ACHN (cell line): ENCODE results near the gene EHD3.

Experiments
- DNase-seq: peaks from one replicate; pipeline ENCODE4 v3.0.0-alpha.2; 2015
- in situ Hi-C: cut with HindIII; loops from 2 replicates; pipeline ENCODE4 v1.10.0; 2017; ENCODE audit warnings: low sequenced_read_pairs, low pct_ligation_motif_present, low pct_unique_long_range_greater_than_20kb

EHD3 gene

DNA sequence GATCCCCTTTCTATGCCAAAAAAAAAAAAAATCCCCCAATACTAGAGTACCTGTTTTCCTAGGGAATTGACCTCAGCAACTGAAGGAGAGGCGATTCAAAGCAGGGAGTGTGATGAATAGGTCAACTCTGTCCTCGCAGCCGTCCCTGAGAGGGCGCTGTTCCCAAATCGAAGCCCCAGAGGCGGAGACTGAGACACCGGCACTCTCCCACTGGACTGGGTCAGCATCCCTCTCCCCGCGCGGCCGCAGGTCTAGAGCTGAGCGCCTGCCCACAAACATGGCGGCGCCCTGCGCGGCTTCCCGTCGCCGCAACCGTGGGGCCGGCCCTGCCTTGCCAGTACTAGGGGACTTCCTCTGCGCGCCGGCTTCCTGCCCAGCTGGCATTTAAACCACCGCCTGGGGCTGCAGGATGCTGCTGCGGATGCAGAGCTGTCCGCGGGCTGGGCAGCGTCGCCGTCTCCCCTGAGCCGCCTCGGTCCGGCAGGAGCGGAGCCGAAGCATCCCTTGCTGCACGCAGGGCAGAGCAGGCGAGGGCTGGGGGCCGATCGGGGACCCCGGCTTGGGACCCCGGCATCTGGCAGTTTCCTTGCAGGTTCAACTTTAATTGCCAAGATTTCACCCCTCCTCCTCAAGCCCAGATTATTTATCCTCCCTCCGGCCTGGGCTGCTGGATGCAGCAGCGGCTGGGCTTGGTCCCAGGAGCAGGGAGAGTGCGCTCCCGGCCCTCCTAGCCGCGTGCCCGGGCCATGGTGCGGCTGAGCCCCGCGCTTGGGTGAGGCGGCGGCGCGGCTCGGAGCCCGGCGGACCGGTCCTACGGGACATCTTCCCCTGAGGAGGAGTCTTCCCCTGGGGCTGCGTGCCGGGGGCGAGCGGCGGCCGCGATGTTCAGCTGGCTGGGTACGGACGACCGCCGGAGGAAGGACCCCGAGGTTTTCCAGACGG lies at the start of gene EHD3:
EHD3 (plus strand) TSS at position 412 of the 942 bp plus-strand sequence; CDS start at position 882, 470 bp downstream.
- in situ Hi-C loops = no loop called here
- peak; percentile 92 for DNase-seq

DNA sequence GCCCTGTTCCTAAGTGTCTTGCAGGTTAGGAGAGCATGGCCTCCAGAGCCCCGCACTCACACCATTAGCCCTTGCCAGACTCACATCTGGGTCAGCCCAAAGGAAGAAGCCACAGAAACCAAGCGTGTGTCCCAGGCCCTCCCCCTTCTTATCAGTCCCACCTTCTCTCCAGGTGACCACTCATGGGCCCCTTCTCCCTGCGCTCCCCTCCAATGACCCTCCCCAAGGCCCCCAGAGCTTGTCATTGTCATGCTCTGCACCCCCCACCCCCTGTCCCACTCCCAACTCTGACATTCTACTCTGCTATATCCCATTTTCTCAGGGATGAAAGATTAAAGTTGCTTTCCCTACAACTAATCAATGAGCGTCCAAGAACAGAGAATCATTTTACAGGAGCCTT lies 46.8 kb upstream of the EHD3 start:
- in situ Hi-C loops = no loop called here
- no peak for DNase-seq

DNA sequence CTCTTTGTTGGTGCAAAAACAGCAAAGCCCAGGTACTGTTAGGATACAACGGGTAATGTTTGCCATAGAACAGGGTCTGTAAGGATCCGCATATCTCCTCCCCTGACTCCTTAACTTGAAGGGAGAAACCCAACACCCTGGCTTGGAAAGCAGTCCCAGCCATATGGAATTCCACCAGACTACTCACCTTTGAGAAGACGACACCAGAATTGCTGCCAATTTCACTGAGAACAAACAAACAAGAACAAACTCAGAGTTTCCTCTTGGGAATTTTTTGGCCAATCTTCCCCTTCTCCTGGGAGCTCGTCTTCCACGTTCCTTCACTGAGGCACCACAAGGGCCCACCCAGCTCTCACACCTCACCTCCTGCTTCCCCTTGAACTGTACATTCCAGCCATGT lies 45.8 kb upstream of the EHD3 start:
- in situ Hi-C loops = no loop called here
- no peak for DNase-seq

DNA sequence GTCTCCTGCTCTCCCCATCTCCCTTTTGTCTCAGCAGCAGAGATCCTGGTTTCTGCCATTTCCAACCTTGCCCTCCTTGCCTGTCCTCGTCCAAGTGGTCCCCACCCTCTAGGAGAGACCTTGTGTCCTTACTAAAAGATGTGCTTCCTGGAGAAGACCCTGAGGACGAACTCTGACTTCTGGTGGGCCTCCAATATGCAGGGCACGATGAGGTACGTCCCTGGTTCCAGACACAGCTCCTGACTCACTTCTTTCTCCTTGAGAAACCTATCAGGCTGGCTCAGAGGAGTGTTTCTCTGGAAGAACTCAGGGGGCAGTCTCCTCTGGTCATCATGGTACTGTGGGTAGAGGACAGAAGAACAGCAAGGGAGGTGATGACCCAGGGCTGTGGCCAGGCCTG lies 44.8 kb upstream of the EHD3 start:
- DNase-seq = no peak
- in situ Hi-C loops = no loop called here

DNA sequence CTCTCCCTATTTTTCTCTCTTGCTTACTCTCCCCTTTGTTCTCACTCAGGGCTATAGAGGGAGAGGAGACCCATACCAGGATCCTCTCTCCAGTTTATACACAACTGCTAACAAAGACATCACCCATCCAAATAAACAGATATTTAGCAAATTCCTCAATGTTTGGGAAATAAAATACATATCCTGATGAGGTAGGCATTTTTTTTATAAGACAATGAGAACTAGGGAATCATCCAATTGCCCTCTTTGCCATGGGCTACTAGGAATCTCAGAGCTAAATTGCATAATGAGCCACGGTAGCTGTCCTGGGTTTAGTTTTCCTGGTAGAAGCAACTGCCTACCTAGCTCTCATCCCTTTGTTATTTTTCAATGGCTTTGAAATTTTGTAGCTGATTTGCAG lies 43.8 kb upstream of the EHD3 start:
- DNase-seq = no peak
- in situ Hi-C loops = no loop called here

DNA sequence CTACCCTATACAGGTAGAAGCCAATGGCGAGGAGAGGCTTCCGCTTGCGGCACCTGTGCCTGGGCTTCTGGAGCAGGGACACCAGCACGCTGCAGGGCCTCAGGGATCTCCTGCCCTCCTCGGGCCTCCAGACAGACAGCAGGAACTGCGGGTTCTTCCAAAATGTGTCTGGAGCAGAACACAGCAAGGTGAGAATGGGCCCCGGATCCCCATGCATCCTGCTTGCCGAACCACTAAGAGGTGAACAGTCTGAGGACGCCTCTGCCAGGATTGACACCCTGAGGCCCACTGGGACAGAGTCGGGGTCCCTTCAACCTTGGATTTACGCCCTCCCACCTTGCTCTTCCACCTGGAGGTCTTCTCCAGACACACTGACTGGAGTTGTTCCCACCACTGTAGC lies 42.0 kb upstream of the EHD3 start:
- DNase-seq = no peak
- in situ Hi-C loops = no loop called here

DNA sequence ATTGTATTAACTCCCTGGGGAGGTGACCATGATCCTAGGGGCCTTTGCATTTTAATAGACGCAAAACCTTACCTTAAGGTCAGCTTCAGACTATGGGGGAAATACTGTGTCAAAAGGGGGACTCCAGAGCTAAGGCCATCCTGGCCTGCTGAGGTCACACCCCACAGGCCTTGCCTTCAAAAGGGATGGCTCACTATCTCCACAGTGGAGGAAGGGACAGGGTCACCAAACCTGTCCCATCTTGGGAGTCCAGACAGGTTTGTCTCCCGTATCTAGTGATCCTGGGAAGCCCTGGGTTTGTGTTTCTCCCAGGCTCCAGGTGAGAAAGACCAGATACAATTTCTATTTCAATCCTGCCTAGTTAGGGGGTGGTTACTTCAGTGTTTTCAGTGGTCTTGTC lies 41.6 kb upstream of the EHD3 start:
- in situ Hi-C loops = no loop called here
- no peak for DNase-seq

DNA sequence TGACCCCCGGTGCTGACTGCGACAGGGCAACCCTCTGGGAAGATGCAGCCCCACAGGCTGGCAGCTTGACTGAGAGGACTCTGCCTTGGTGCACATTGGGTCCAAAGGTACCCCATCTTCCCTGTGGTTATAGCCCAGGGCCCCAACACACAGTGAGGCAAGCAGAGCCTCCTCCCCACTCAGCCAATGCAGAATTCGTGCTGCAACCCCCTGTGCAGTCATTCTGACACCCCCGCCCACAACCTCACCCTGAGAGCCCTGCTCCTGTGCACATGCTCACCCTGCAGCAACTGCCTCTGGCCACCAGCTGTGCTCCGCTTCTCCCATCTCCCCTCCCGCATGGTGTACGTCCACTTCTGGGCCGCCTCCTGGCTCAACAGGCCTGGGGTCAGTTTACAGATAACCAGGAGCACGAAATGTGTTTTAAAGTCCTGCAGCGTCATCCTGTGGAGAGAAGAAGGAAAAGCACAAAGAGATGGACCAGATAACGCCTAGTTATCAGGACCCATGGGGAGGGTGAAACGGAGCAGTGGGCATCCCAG lies 41.0 kb upstream of the EHD3 start:
- in situ Hi-C loops = no loop called here
- no peak for DNase-seq

DNA sequence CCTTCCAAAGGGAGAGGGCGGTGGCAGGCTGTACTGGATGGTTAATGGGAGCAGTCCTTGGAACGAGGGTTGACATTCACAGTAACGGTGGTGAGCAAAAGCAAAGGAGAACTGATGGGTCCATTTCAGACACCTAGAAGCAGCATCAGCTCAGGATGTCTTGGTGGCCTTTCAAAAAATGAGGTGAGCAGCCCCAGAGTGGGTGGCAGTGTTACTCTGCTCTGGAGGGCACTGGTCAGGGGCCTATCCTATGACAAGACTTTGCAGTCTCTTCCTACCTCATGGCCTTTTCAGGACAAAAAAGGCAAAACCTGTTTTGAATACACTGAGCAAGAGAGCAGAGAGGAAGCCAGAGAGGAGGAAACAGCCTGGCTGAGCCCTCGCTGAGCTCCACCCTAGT lies 40.1 kb upstream of the EHD3 start:
- in situ Hi-C loops = no loop called here
- no peak for DNase-seq

DNA sequence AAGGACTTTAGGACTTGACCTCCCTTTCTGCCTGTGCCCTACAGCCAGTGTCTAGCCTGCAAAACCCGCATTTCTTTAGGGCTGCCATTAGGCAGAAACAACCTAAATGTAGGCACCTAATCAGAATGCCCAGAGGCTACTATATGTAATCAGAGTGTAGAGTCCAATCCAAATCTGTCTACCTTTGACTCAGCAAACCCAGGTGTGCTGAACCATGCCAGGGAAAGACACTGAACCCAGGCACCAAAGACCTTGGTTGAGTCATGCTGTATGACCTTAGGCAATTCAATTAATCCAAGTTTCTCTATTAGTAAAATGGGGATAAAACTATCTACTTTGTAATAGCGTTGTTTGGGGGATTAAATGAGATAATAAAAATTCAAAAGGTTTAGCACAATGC lies 37.3 kb upstream of the EHD3 start:
- no peak for DNase-seq
- in situ Hi-C loops = no loop called here

DNA sequence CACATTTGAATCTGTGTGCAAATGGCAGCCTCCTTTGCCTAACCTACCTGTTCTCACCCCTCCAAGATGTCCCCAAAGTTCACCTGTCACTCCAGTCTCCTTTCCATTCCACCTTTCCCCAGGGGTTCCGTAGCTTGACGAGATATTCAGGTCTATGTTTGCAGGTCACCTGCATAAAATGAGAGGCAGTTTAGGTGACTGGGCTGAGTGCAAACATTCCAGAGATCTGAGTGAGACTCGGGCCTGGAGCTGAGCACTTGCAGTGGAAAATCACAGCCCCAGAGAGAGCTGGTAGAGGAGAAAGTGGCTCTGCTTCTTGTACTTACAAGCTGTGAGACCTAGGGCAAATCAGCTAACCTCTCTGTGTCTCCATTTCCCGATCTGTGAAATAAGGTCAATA lies 36.8 kb upstream of the EHD3 start:
- DNase-seq = no peak
- in situ Hi-C loops = no loop called here

DNA sequence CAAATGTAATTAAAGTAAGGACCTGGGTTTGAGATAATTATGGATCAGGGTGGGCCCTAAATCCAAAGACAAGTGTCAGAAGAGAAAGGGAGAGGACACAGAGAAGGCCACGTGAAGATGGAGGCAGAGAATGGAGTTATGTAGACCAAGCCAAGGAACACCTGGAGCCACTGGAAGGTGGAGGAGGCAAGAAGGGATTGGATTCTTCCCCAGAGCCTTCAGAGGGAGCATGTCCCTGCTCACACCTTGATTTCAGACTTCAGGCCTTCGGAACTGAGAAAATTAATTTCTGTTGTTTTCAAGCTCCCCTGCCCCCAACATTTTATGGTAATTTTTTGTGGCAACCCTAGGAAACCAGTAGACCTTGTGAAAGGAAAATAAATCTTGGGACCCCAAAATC lies 36.3 kb upstream of the EHD3 start:
- in situ Hi-C loops = no loop called here

DNA sequence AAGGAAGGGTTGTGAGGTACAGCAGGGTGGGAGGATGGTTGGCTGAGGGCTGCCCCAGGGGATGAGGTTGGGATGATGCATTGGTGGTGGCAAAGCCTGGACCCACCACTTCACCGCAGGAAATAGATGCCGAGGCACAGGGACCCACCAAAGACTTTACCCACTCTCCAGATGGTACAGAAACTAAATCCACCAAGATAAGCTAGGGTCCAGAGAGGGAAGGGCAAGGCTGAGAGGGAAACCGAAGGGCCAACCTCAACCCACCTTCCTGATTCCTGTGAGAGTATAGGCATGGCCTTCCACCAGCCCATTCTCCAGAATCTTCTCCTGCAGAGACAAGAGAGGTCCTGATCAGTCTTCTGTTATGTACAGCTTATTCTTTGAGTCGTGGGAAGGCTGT lies 34.7 kb upstream of the EHD3 start:
- DNase-seq = no peak
- in situ Hi-C loops = no loop called here

More for the DNA sequence above, 36.3 kb upstream of the EHD3 start:
- no peak for DNase-seq

DNA sequence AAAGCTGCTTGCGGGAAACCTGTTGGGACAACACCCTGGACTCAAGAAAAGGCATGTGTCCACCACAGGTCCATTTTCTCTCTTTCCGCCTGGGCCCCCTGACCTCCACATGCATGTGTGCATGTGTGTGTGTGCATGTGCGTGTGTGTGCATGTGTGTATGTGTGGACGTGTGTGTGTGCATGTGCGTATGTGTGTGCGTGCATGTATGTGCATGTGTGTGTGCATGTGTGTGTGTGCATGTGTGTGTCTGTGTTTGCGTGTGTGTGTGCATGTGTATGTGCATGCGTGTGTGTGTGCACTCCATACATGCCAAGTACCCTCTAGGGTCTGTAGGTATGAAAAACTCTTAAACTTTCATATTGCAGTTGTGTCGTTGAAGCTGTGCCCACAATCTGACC lies 33.0 kb upstream of the EHD3 start:
- no peak for DNase-seq
- in situ Hi-C loops = no loop called here

DNA sequence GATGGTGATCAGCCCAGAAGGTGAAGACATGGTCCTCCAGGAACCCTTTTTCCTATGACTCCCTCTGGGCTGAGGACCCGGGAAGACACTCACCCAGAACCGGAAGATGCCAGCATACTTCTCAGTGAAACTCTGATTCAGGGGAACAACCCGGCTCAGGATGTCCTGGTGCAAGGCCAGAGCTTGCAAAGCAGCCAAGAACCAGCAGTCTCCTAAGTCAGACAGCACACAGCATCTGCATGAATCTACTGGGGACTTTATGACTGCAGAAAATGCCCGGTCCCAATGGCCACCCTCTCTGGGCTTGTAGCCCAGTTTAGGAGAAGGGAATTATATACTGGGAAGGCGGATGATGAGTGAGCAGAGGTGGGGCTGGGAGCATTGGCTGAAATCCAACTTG lies 31.9 kb upstream of the EHD3 start:
- DNase-seq = no peak
- in situ Hi-C loops = no loop called here

DNA sequence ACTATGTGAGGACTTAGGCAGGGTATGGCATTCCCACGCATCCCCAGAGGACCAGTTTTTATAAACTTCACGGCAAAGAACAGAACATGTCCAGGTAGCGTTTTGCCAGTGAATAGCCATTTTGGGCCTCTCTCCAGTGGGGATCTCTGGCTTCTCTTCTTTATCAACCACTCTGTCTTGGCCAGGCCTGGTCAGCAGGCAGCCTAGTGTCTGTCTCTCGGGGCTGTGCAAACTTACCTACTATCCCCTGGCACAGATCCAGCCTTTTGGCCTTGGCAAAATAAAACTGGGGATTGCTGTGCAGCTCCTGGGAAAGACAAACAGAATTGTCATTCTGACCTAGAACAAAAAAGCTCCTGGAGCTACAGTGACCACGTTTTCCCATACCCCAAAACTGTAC lies 31.1 kb upstream of the EHD3 start:
- in situ Hi-C loops = no loop called here
- DNase-seq = no peak

DNA sequence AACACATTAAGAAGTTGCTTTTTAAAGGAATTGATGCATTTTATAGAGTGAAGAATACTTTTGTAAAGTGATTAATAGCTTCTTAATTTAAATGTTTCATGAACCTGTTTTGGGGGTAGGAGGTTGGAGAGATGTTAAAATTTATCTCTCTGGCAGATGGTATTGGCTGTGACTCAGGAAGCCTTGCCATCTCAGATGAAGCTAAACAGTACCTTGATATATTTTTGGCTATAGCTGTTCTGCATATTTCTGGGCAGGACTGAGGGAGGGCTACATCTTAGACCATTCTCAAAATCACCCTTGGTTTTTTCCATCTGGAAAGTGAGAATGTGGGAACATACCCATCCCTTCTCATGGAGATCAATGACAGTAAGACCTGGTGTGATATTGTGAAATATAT lies 30.0 kb upstream of the EHD3 start:
- no peak for DNase-seq
- in situ Hi-C loops = no loop called here

DNA sequence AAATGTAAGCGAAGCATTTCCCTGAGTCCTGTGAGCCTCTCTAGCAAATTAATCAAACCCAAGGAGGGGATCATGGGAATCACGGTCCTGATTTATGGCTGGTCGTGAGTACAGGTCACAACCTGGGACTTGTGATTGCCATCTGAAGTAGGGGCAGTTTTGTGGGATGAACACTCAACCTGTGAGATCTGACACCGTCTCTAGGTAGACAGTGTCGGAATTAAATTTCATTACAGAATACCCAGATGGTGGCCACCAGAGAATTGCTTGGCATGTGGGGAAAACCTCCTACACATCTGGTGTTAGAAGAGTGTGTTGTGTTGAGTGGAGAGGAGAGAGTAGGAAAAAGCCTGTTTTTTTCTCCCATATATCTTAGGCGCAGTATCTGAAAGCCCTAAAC lies 29.2 kb upstream of the EHD3 start:
- in situ Hi-C loops = no loop called here
- no peak for DNase-seq

DNA sequence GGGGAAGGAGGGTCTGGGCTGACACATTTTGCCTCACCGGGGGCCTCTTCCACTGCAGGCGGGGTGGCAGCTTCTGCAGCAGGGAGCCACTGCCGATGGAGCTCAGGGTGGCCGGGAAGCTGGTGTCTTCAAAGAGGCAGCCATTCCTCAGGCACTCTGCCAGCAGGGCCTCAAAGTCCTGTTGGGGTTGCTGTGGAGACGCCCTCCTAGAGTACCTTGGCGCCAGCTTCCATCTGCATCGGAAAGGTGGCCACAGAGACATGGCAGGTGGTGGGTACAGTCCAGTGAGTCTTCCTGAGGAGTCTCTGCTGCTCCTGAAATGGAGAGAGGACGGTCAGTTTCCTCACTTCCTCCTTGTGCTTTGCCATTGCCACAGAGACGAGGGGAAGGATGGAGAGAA lies 28.8 kb upstream of the EHD3 start:
- no peak for DNase-seq
- in situ Hi-C loops = no loop called here

DNA sequence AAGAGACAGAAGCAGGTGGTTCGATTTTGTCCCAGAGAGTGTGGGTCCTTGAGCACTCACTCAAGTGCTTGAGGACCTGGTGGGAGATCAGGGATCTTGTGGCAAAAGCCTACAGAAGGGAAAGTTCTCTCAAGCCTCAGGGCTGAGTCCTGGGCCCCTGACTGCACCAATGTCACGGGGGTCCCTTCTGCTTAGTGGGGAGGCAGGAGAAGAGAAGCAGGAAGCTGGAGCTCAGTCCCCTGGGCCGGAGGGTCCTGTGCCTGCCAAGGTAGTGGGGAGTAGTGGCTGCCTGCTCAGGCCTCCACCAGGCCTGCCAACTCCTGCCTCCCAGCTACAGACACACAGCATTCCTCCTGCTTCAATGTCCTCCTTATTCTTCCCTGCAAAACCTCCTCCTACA lies 28.3 kb upstream of the EHD3 start:
- no peak for DNase-seq
- in situ Hi-C loops = no loop called here
